Neural cell (in vitro differentiated cells): ENCODE results near the gene PRR5L. TPM values are rescaled to one million over a fixed set of nuclear protein-coding genes. Genes with fewer than 3 reads are reported as not detected.

Source experiments
- H2AFZ ChIP-seq: fragments of 200-600, 300-800 bp; sonication (generic), shearing (Covaris generic); 2 replicates; pipeline ENCODE4 v1.6.0; 2014; ENCODE audit warnings: low read depth, mild to moderate bottlenecking, antibody characterized with exemption, low read length, moderate library complexity
- H3F3A ChIP-seq: fragments of 200-600 bp; shearing (Covaris generic); 2 replicates; pipeline ENCODE4 v1.6.1; 2016; ENCODE audit warnings: mild to moderate bottlenecking, moderate library complexity, mixed read lengths, antibody characterized with exemption, low read length; ENCODE audit not compliant: insufficient read depth, poor library complexity, severe bottlenecking
- H3K27ac ChIP-seq: fragments of 200-600, 300-800 bp; sonication (generic), shearing (Covaris generic); 2 replicates; pipeline ENCODE4 v1.5.1; 2014; ENCODE audit warnings: mild to moderate bottlenecking, low read length, moderate library complexity
- H3K27me3 ChIP-seq: fragments of 300-800, 200-600 bp; sonication (generic), shearing (Covaris generic); 2 replicates; pipeline ENCODE4 v1.6.0; 2014; ENCODE audit warnings: mild to moderate bottlenecking, low read depth, low read length, moderate library complexity; ENCODE audit not compliant: insufficient read depth
- H3K36me3 ChIP-seq: fragments of 300-800, 200-600 bp; sonication (generic), shearing (Covaris generic); 2 replicates; pipeline ENCODE4 v1.5.1; 2014; ENCODE audit warnings: mild to moderate bottlenecking, antibody characterized with exemption, low read length, moderate library complexity; ENCODE audit not compliant: insufficient read depth
- H3K4me2 ChIP-seq: fragments of 300-800, 200-600 bp; sonication (generic), shearing (Covaris generic); 2 replicates; pipeline ENCODE4 v1.6.0; 2014; ENCODE audit warnings: mild to moderate bottlenecking, low read length
- H3K4me3 ChIP-seq: fragments of 300-800, 200-600 bp; sonication (generic), shearing (Covaris generic); 2 replicates; pipeline ENCODE4 v1.5.1; 2014; ENCODE audit warnings: mild to moderate bottlenecking, low read length, moderate library complexity
- H3K79me2 ChIP-seq: fragments of 200-600 bp; shearing (Covaris generic); replicated peaks from 2 replicates; pipeline ENCODE4 v1.6.0; 2014; ENCODE audit warnings: mild to moderate bottlenecking, low read length, moderate library complexity; ENCODE audit not compliant: insufficient read depth
- H3K9ac ChIP-seq: fragments of 300-800, 200-600 bp; sonication (generic), shearing (Covaris generic); 2 replicates; pipeline ENCODE4 v1.6.1; 2016; ENCODE audit warnings: mild to moderate bottlenecking, low read length, mixed read lengths
- H3K9me2 ChIP-seq: fragments of 200-600 bp; shearing (Covaris generic); 2 replicates; pipeline ENCODE4 v1.6.1; 2016; ENCODE audit warnings: mild to moderate bottlenecking, low read length, mixed read lengths; ENCODE audit not compliant: insufficient read depth
- H3K9me3 ChIP-seq: fragments of 200-600, 300-800 bp; sonication (generic), shearing (Covaris generic); 2 replicates; pipeline ENCODE4 v1.6.1; 2016; ENCODE audit warnings: mild to moderate bottlenecking, mixed run types, low read length, moderate library complexity, mixed read lengths
- H4K20me1 ChIP-seq: fragments of 200-600 bp; shearing (Covaris generic); 2 replicates; pipeline ENCODE4 v1.6.1; 2016; ENCODE audit warnings: mild to moderate bottlenecking, mixed run types; ENCODE audit not compliant: insufficient read depth
- CTCF ChIP-seq: fragments of 450-650 bp; IDR thresholded peaks from 2 replicates; pipeline ENCODE4 v1.5.1; 2014; ENCODE audit warnings: antibody characterized with exemption, mild to moderate bottlenecking, moderate library complexity; ENCODE audit not compliant: poor library complexity, severe bottlenecking
- EP300 ChIP-seq: fragments of 450-650 bp; conservative IDR thresholded peaks from 2 replicates; pipeline ENCODE4 v1.6.1; 2014; ENCODE audit warnings: antibody characterized with exemption, mild to moderate bottlenecking, moderate library complexity; ENCODE audit not compliant: poor library complexity, severe bottlenecking
- EZH2 ChIP-seq: fragments of 200-600, 300-800 bp; shearing (Covaris generic), sonication (generic); IDR thresholded peaks from 2 replicates; pipeline ENCODE4 v1.6.1; 2014; ENCODE audit warnings: antibody characterized with exemption, low read length, borderline replicate concordance, mild to moderate bottlenecking; ENCODE audit not compliant: insufficient read depth, poor library complexity, severe bottlenecking
- MXI1 ChIP-seq: fragments of 450-650 bp; conservative IDR thresholded peaks from 2 replicates; pipeline ENCODE4 v1.6.1; 2014; ENCODE audit warnings: antibody characterized with exemption, mild to moderate bottlenecking; ENCODE audit not compliant: poor library complexity, severe bottlenecking
- POLR2AphosphoS5 ChIP-seq: IDR thresholded peaks from 2 replicates; pipeline ENCODE4 v1.6.1; 2012
- RAD21 ChIP-seq: fragments of 450-650 bp; conservative IDR thresholded peaks from 2 replicates; pipeline ENCODE4 v1.6.1; 2014; ENCODE audit warnings: antibody characterized with exemption, mild to moderate bottlenecking, moderate library complexity
- REST ChIP-seq: IDR thresholded peaks from 2 replicates; pipeline ENCODE4 v1.6.1; 2012; ENCODE audit warnings: borderline replicate concordance
- SMC3 ChIP-seq: fragments of 450-650 bp; conservative IDR thresholded peaks from 2 replicates; pipeline ENCODE4 v1.6.1; 2014; ENCODE audit warnings: antibody characterized with exemption, mild to moderate bottlenecking, moderate library complexity; ENCODE audit not compliant: poor library complexity
- TAF1 ChIP-seq: IDR thresholded peaks from 2 replicates; pipeline ENCODE4 v1.6.1; 2012; ENCODE audit warnings: low read depth
- polyA plus RNA-seq: library from polyadenylated mRNA; depleted of rRNA; stranded (reverse); fragments of >200 nt; gene quantifications from 2 replicates; pipeline ENCODE4 v1.2.3, GENCODE V29; 2014

Gene PRR5L
- polyA plus RNA-seq, 1 donor from 2014 or later: 0.22 TPM

GRCh38 chr11:36372101-36372771 lies 76.1 kb downstream of the PRR5L start:
- no peak overlapping the region for H3K9ac ChIP-seq
- no peaks in the 10 kb centered on the region for H3K9me3 ChIP-seq
- TF ChIP-seq EZH2 (no peak), EP300 (no peak), POLR2AphosphoS5 (no peak), TAF1 (no peak), REST (no peak), CTCF (no peak), MXI1 (no peak), SMC3 (no peak), RAD21 (no peak)
- H3K9me2 ChIP-seq: no peaks in the 10 kb centered on the region
- H3K27me3 ChIP-seq: peaks cover 22% of the 10 kb centered on the region
- no peaks in the 10 kb centered on the region for H3K79me2 ChIP-seq
- H2AFZ ChIP-seq: no peak overlapping the region
- H3K4me3 ChIP-seq: no peak overlapping the region
- no peaks in the 10 kb centered on the region for H3K36me3 ChIP-seq
- no peak overlapping the region for H3K4me2 ChIP-seq
- H4K20me1 ChIP-seq: no peaks in the 10 kb centered on the region
- H3F3A ChIP-seq: no peaks in the 10 kb centered on the region
- no peak overlapping the region for H3K27ac ChIP-seq

GRCh38 chr11:36373016-36374010 lies 77.2 kb downstream of the PRR5L start:
- no peaks in the 10 kb centered on the region for H3K36me3 ChIP-seq
- H3K9ac ChIP-seq: no peak overlapping the region
- H3K9me3 ChIP-seq: no peaks in the 10 kb centered on the region
- TF ChIP-seq REST (no peak), EP300 (no peak), RAD21 (no peak), MXI1 (no peak), TAF1 (no peak), EZH2 (no peak), POLR2AphosphoS5 (no peak), CTCF (no peak), SMC3 (no peak)
- H3K4me3 ChIP-seq: no peak overlapping the region
- no peaks in the 10 kb centered on the region for H3F3A ChIP-seq
- no peak overlapping the region for H3K4me2 ChIP-seq
- no peaks in the 10 kb centered on the region for H4K20me1 ChIP-seq
- no peak overlapping the region for H3K27ac ChIP-seq
- H2AFZ ChIP-seq: no peak overlapping the region
- H3K27me3 ChIP-seq: peaks cover 33% of the 10 kb centered on the region
- no peaks in the 10 kb centered on the region for H3K79me2 ChIP-seq
- H3K9me2 ChIP-seq: no peaks in the 10 kb centered on the region
